A549 treated with RU486 at 1 μM for 4 hours (cell line): ENCODE results near the gene OR2A12. TPM values are rescaled to one million over a fixed set of nuclear protein-coding genes. Genes with fewer than 3 reads are reported as not detected.

Source experiments
- total RNA-seq: library from RNA; stranded (reverse); fragments of 200-300 nt; extraction: Qiagen RNA extraction; gene quantifications from 5 replicates; pipeline ENCODE4 v1.2.3, GENCODE V29; 2022; ENCODE audit warnings: low read depth

The OR2A12 gene
- not detected in 5 replicates for total RNA-seq

GRCh38 chr7:144085978-144086377, at the start of gene OR2A12:
TSS of gene OR2A12 (plus strand) at chr7:144086278. CDS start at chr7:144095108, 8,830 bp downstream.

GRCh38 chr7:144048648-144049047, 37.4 kb upstream of the OR2A12 start, which contains the start of gene OR2A5:
TSS of gene OR2A5 (plus strand) at chr7:144048948. CDS start at chr7:144050402, 1,454 bp downstream.

GRCh38 chr7:144069511-144069910, 16.6 kb upstream of the OR2A12 start, which contains the start of gene OR2A25:
TSS of gene OR2A25 (plus strand) at chr7:144069811. CDS start at chr7:144074220, 4,409 bp downstream.

GRCh38 chr7:144109283-144109682, 23.2 kb downstream of the OR2A12 start, which contains the start of gene OR2A2:
TSS of gene OR2A2 (plus strand) at chr7:144109583. CDS start at chr7:144109583, 0 bp downstream.

GRCh38 chr7:144122876-144123275, 36.8 kb downstream of the OR2A12 start, which contains the start of gene OR2A14:
TSS of gene OR2A14 (plus strand) at chr7:144123176. CDS start at chr7:144129113, 5,937 bp downstream.

Other genes with a start within 250 kb of the OR2A12 start
- 12.6 to 20.3 TPM (median 19.5 TPM) in 5 replicates for gene TCAF1, start 184.1 kb upstream of the OR2A12 start, total RNA-seq
- not detected in 5 replicates for gene OR2F2, start 151.0 kb upstream of the OR2A12 start, total RNA-seq
- not detected in 5 replicates for gene OR2F1, start 131.4 kb upstream of the OR2A12 start, total RNA-seq
- gene OR6B1, start 86.0 kb upstream of the OR2A12 start, total RNA-seq, result not detected in 5 replicates
- not detected in 5 replicates for gene OR2A5, start 37.3 kb upstream of the OR2A12 start, total RNA-seq
- not detected in 5 replicates for gene OR2A25, start 16.5 kb upstream of the OR2A12 start, total RNA-seq
- gene OR2A2, start 23.3 kb downstream of the OR2A12 start, total RNA-seq, result not detected in 5 replicates
- gene OR2A14, start 36.9 kb downstream of the OR2A12 start, total RNA-seq, result not detected in 5 replicates
- gene CTAGE4, start 97.2 kb downstream of the OR2A12 start, total RNA-seq, result 0.05 TPM in 1 of 5 replicates, not detected in the others
- 0.22 to 0.59 TPM (median 0.26 TPM) in 5 replicates for gene ARHGEF35, start 109.6 kb downstream of the OR2A12 start, total RNA-seq
- gene OR2A42, start 153.3 kb downstream of the OR2A12 start, total RNA-seq, result not detected in 5 replicates
- gene OR2A7, start 178.5 kb downstream of the OR2A12 start, total RNA-seq, result not detected in 5 replicates
- 0.12 TPM in 1 of 5 replicates, not detected in the others for gene CTAGE8, start 183.0 kb downstream of the OR2A12 start, total RNA-seq
- gene OR2A1, start 226.1 kb downstream of the OR2A12 start, total RNA-seq, result not detected in 5 replicates